Epithelial cell of esophagus (primary cell): Measurements from ENCODE around the gene SPATA45.

Experiments used
- DNase-seq: peaks from one replicate; pipeline ENCODE4 v3.0.0; 2010; ENCODE audit warnings: low read depth
- H3K4me3 ChIP-seq: 2 replicates; pipeline ENCODE4 v1.5.1; 2011; ENCODE audit warnings: mild to moderate bottlenecking, low read length, control low read depth
- TF ChIP-seq, protein P1 (sequence below): IDR thresholded peaks from 2 replicates; pipeline ENCODE4 v1.5.1; 2011; ENCODE audit warnings: low read depth, mild to moderate bottlenecking, low read length, control low read depth, inconsistent platforms; ENCODE audit not compliant: insufficient read depth; ENCODE audit errors: missing control alignments

SPATA45 gene

DNA sequence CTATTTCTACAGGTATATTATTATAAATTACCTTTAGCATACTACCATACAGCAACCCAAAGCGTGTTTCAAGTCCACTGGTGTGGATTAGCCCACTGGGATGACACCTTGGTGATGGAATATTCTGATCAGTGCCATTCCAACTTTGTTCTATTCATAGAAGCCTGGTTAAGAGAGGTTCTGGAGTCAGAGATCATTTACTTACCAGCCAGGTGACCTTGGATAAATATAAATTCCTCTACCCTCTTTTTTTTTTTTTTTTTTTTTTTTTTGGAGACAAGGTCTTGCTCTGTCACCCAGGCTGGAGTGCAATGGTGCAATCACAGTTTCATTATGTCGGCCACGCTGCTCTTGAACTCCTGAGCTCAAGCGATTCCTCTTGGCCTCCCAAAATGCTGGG is at the start of gene SPATA45:
TSS of gene SPATA45 (minus strand) at position 101 of the 400 bp plus-strand sequence. CDS start 11,500 bp downstream, outside the sequence.
- no peak within 1 kb of the TSS for H3K4me3 ChIP-seq
- TF ChIP-seq, protein P1, sequence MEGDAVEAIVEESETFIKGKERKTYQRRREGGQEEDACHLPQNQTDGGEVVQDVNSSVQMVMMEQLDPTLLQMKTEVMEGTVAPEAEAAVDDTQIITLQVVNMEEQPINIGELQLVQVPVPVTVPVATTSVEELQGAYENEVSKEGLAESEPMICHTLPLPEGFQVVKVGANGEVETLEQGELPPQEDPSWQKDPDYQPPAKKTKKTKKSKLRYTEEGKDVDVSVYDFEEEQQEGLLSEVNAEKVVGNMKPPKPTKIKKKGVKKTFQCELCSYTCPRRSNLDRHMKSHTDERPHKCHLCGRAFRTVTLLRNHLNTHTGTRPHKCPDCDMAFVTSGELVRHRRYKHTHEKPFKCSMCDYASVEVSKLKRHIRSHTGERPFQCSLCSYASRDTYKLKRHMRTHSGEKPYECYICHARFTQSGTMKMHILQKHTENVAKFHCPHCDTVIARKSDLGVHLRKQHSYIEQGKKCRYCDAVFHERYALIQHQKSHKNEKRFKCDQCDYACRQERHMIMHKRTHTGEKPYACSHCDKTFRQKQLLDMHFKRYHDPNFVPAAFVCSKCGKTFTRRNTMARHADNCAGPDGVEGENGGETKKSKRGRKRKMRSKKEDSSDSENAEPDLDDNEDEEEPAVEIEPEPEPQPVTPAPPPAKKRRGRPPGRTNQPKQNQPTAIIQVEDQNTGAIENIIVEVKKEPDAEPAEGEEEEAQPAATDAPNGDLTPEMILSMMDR: no peak
- no peak for DNase-seq

DNA sequence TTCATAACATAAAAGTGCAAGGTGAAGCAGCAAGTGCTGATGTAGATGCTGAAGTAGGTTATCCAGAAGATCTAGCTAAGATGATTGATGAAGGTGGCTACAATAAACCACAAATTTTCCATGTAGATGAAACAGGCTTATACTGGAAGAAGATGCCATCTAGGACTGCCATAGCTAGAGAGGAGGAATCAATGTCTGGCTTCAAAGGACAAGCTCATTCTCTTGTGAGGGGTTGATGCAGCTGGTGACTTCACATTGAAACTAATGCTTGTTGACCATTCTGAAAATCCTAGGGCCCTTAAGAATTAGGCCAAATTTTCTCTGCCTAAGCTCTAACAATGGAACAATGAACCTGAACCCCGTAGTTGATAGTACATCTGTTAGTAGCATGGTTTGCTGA is 44.7 kb upstream of the SPATA45 start:
- TF ChIP-seq, protein P1: no peak
- no peak overlapping the region for H3K4me3 ChIP-seq

DNA sequence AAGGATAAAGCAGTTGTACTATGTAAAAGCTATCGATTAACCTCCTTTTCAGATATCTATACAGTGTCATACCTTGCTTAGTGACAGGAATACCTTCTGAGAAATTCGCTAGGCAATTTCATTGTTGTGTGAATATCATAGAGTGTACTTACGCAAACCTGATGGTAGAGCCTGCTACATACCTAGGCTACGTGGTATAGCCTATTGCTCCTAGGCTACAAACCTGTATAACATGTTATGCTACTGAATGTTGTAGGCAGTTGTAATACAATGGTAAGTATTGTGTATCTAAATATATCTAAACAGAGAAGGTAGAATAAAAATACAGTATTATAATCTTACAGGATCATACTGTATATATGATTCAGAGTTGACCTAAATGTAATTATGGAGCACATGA is 37.1 kb upstream of the SPATA45 start:
- no peak overlapping the region for H3K4me3 ChIP-seq
- TF ChIP-seq, protein P1: no peak
- DNase-seq: peak; percentile 50

More for the DNA sequence above, 44.7 kb upstream of the SPATA45 start:
- DNase-seq: no peak

DNA sequence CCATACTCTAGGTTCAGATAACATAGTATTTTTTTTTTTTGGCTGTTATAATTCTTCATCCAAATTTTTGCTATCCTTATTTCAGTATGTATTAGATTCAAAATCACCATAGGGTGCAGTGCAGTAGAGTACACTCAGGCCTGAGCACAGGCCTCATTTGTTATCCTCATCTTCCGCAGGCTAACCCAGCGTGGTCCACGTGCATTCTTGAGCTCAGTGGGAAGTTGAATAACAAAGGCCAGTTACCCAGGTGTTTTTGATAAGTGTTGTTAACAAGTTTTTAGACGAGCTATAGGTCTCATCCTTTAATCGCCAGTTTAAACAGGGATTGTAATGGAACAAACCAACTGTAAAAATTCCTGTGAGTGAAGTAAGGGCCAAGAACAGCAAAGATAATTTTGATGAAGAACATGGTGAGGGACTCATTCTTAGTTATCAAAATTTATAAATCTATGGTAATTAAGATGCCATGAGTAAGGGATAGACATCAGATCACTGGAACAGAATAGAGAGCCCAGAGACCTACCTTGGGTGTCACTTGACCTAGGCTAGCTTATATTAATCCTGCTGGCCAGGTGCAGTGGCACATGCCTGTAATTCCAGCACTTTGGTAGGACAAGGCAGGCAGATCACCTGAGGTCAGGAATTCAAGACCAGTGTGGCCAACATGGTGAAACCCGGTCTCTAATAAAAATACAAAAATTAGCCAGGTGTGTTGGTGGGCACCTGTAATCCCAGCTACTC is 32.7 kb upstream of the SPATA45 start:
- TF ChIP-seq, protein P1: no peak
- H3K4me3 ChIP-seq: no peak overlapping the region
- no peak for DNase-seq

DNA sequence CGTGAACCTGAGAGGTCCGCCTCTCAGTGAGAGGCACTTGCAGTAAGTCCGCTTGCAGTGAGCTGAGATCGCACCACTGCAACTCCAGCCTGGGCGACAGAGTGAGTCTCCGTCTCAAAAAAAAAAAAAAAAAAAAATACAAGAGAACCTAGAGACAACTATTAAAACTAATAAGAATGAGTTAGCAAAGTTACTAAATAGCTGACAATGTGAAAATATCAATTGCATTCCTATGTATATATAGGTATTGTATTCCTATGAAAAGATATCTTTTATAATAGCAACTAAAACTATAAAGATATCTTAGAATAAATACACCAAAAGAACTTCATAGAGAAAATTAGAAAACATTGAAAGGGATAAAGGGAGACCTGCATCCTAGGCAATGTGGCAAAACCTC is 31.0 kb upstream of the SPATA45 start:
- DNase-seq: no peak
- TF ChIP-seq, protein P1: no peak

DNA sequence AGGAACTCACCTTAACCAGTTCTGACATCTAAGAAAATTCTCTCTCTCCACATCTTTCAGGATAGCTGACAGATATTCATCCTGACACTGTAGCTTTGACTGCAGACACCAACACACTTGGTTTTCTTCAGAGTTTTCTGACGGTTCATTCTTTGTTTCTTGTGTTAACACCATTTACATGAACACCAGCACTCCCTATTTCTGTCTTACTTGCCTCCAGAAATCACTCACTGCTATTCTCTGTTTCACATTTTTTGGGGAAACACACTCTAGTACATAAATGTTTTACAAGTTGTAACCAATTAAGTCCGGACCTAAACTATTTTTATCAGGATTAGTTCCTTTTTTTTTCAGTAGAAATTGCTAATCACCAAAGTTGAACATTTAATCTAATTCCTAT is 26.1 kb upstream of the SPATA45 start:
- no peak overlapping the region for H3K4me3 ChIP-seq
- TF ChIP-seq, protein P1: no peak
- DNase-seq: no peak

More for the DNA sequence above, 31.0 kb upstream of the SPATA45 start:
- H3K4me3 ChIP-seq: no peak overlapping the region

DNA sequence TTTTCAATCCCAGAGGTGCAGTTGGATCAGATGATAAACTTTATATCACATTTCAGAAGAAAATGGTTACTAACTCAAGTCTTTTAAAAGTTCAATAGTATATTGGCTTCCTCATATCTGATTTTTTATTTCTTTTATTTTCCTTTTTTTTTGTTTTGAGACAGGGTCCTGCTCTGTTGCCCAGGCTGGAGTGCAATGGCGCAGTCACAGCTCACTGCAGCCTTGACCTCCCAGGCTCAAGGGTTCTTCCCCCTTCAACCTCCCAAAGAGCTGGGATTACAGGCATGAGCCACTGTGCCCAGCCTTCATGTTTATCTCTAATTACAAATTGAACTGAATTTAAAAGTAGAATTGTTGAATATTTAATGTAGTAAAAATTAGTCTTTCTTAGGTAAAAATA is 24.5 kb upstream of the SPATA45 start:
- no peak for DNase-seq
- TF ChIP-seq, protein P1: no peak

More for the DNA sequence above, 24.5 kb upstream of the SPATA45 start:
- H3K4me3 ChIP-seq: no peak overlapping the region
